ENCODE measurements around the gene TECPR2.

TECPR2 gene

GRCh38 chr14:102450206-102451063 is 87.7 kb downstream of the TECPR2 start:
- H3K27ac ChIP-seq, result no peak overlapping the region
- H3K4me3 ChIP-seq, result no peak overlapping the region

- Histone ChIP-seq H3K4me3 (no peak overlapping the region), H3K27ac (no peak overlapping the region)
These were observed 88.3 kb downstream of the TECPR2 start for GRCh38 chr14:102451064-102451352.

- H3K27ac ChIP-seq, result no peak overlapping the region
These were observed 89.6 kb downstream of the TECPR2 start for GRCh38 chr14:102452302-102452701.

GRCh38 chr14:102454711-102455110 is 92.0 kb downstream of the TECPR2 start:
- Histone ChIP-seq H3K4me3 (no peak overlapping the region), H3K27ac (no peak overlapping the region)

More at GRCh38 chr14:102452302-102452701, 89.6 kb downstream of the TECPR2 start:
- H3K4me3 ChIP-seq, result no peak overlapping the region

GRCh38 chr14:102457509-102457908 is 94.8 kb downstream of the TECPR2 start:
- no peak overlapping the region for H3K4me3 ChIP-seq
- no peak overlapping the region for H3K27ac ChIP-seq

GRCh38 chr14:102461490-102462338 is 99.0 kb downstream of the TECPR2 start:
- H3K4me3 ChIP-seq, result no peak overlapping the region
- no peak overlapping the region for H3K27ac ChIP-seq

GRCh38 chr14:102462391-102462790 is 99.7 kb downstream of the TECPR2 start:
- Histone ChIP-seq H3K27ac (no peak overlapping the region), H3K4me3 (no peak overlapping the region)

- Histone ChIP-seq H3K27ac (no peak overlapping the region), H3K4me3 (no peak overlapping the region)
These were observed 101.3 kb downstream of the TECPR2 start for GRCh38 chr14:102464006-102464405.

GRCh38 chr14:102464846-102465341 is 102.2 kb downstream of the TECPR2 start:
- no peak overlapping the region for H3K4me3 ChIP-seq
- no peak overlapping the region for H3K27ac ChIP-seq

GRCh38 chr14:102469261-102469660 is 106.5 kb downstream of the TECPR2 start:
- Histone ChIP-seq H3K27ac (no peak overlapping the region), H3K4me3 (no peak overlapping the region)

GRCh38 chr14:102471921-102472790 is 109.4 kb downstream of the TECPR2 start:
- peak overlapping the region in 7 of 21 experiments; percentile 3 to 49 (median 26) for H3K27ac ChIP-seq

GRCh38 chr14:102472791-102473150 is 110.0 kb downstream of the TECPR2 start:
- Histone ChIP-seq H3K27ac (peak overlapping the region in 6 of 21 experiments; percentile 3 to 67 (median 36)), H3K4me3 (no peak overlapping the region)

More at GRCh38 chr14:102471921-102472790, 109.4 kb downstream of the TECPR2 start:
- H3K4me3 ChIP-seq, result no peak overlapping the region

GRCh38 chr14:102473559-102473958 is 110.8 kb downstream of the TECPR2 start:
- Histone ChIP-seq H3K27ac (no peak overlapping the region), H3K4me3 (no peak overlapping the region)

GRCh38 chr14:102474934-102475333 is 112.2 kb downstream of the TECPR2 start:
- Histone ChIP-seq H3K4me3 (no peak overlapping the region), H3K27ac (no peak overlapping the region)

- no peak overlapping the region for H3K4me3 ChIP-seq
- no peak overlapping the region for H3K27ac ChIP-seq
These were observed 116.4 kb downstream of the TECPR2 start for GRCh38 chr14:102479107-102479506.

- no peak overlapping the region for H3K4me3 ChIP-seq
These were observed 117.0 kb downstream of the TECPR2 start for GRCh38 chr14:102479777-102480176.

GRCh38 chr14:102481371-102481770 is 118.6 kb downstream of the TECPR2 start:
- H3K27ac ChIP-seq, result peak overlapping the region in 4 of 21 experiments; percentile 6 to 28 (median 16)

More at GRCh38 chr14:102479777-102480176, 117.0 kb downstream of the TECPR2 start:
- H3K27ac ChIP-seq, result peak overlapping the region in 1 of 21 experiments; percentile 41

GRCh38 chr14:102481791-102482238 is 119.1 kb downstream of the TECPR2 start:
- H3K4me3 ChIP-seq, result no peak overlapping the region
- H3K27ac ChIP-seq, result peak overlapping the region in 5 of 21 experiments; percentile 6 to 34 (median 28)

More at GRCh38 chr14:102481371-102481770, 118.6 kb downstream of the TECPR2 start:
- H3K4me3 ChIP-seq, result no peak overlapping the region

GRCh38 chr14:102484316-102484715 is 121.6 kb downstream of the TECPR2 start:
- no peak overlapping the region for H3K4me3 ChIP-seq
- H3K27ac ChIP-seq, result no peak overlapping the region
